Activated effector memory CD4-positive, alpha-beta T cell treated with anti-CD3 and anti-CD28 coated beads, Interleukin-2, amount 50 U/mL, for 16 hours (primary cell): Measurements from ENCODE around the gene RER1.
A peak's percentile ranks its signal among the peaks of the same experiment; 100 is the strongest.

Experiments used
- DNase-seq: peaks from one replicate; pipeline ENCODE4 v3.0.0-alpha.2; 2020

RER1 gene

GRCh38 chr1:2354511-2355372, 36.9 kb upstream of the RER1 start:
- no peak for DNase-seq

- no peak for DNase-seq
These were observed 36.0 kb upstream of the RER1 start for GRCh38 chr1:2355373-2356261.

DNA sequence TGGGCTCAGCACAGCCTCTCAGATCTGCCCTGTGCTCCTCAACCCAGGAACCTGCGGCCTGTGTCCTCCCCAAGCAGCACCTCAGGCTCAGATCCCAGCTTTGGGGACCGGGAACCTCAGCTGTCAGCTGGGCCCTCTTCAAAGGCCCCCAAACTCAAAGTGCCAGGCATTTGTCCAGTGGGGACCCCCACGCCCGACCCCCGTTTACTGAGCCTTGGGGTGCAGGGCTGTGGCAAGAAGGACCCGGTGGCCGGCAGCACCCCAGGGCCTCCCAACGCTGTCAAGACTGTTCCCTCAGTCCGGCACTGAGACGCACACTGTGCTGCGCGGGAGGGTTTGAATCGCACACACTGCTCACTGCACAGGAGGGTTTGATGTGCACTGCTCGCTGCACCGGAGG, 35.2 kb upstream of the RER1 start:
- DNase-seq = no peak

- no peak for DNase-seq
These were observed 34.5 kb upstream of the RER1 start for GRCh38 chr1:2356911-2357845.

GRCh38 chr1:2358072-2358471, 33.6 kb upstream of the RER1 start:
- DNase-seq = no peak

- DNase-seq = no peak
These were observed 32.7 kb upstream of the RER1 start for GRCh38 chr1:2358651-2359640.

- no peak for DNase-seq
These were observed 30.9 kb upstream of the RER1 start for GRCh38 chr1:2360588-2361364.

- no peak for DNase-seq
These were observed 27.7 kb upstream of the RER1 start for GRCh38 chr1:2363847-2364513.

- no peak for DNase-seq
These were observed 23.4 kb upstream of the RER1 start for GRCh38 chr1:2368053-2368744.

DNA sequence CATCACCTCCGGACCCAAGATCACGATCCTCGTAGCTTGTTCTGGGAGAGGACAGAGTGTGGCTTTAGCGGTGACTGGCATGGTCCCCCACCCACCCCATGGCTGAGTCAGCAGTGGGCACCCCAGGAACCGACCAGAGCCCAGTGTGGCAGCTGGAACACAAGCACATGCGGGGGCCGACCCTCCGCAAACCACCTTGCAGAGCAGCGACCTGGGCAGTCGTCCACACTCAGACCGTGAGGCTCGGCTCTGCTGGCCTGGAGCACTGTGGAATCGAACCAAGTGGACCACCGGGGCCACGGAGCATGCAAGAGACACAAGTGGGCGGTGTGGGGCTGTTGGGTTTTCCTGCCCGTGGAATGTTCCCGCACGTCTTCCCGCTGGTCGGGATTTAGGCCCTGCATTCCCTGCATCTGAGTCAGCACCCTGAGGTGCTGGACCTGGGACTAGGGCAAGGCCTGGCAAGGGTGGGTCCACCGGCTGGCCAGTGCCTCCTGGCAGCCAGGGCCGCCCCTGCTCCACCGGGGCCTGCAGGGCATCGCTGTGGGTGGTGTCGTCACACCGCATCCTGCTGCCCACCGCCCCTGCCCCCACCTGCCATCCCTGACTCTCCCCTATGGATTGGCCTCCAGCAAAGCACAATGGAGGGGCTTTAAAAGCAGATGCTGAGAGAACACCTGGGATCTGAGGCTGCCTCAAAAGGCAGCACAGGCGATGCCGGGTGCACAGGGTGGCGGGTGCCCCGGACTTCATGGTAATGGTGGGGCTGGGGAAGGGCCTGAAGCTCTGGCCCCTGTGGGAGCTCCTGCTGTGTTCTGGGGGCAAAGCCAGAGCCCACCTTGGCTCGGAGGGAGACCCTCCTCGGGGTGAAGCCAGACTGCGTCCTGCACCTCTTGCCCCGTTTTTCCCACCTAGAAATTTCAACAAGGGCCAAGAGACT, 18.8 kb upstream of the RER1 start:
- DNase-seq = peak; percentile 50

GRCh38 chr1:2373551-2374251, 17.9 kb upstream of the RER1 start:
- peak; percentile 59 for DNase-seq

DNA sequence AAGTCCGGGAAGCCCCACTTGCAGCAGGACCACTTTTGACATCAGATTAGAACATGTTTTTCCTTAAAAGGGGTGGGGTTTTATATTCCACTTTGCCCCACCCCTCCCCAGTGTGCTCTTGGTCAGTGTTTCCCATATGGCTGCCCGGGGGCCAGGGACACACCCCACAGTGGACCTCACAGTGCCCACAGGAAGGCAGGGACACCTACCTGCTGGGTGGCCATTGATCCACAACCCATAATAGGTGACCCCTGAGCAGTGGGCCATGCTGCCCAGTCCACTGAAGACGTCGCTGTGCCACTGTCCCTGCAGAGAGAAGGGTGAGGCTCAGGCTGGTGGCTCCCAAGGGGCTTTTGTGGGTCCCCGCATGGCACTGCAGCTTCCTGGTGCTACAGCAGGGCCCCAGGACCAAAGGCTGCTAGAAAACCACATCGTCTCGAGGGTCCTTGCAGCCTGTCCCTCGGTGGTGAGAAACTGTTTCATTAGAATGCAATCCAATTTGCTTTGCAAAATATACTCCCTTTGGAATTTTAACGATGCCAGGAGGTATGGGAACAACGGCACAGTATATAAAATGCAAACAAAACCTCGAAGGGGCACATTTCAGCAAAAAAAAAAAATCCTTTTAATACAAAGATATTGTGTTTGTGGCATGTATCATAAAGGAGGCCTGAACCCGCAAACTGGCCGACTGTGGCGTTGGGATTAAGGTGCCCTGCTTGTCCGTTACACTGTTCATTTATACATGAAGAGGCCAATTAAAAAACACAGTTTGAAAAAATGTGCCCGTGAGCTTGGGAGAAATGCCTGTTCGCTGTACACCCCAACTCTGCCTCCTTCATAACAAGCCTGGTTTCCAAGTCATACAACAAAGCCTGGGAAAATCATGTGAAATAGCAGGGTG, 17.1 kb upstream of the RER1 start:
- peak; percentile 48 for DNase-seq

GRCh38 chr1:2375246-2375922, 16.3 kb upstream of the RER1 start:
- DNase-seq = no peak

GRCh38 chr1:2375923-2376260, 15.7 kb upstream of the RER1 start:
- no peak for DNase-seq

- DNase-seq = no peak
These were observed 15.3 kb upstream of the RER1 start for GRCh38 chr1:2376261-2376741.
